DMS53 (cell line): Measurements from ENCODE around the gene DEDD2.

Source experiments
- DNase-seq: peaks from one replicate; lab custom pipeline; 2025; lab: John Stamatoyannopoulos, UW

Gene DEDD2

DNA sequence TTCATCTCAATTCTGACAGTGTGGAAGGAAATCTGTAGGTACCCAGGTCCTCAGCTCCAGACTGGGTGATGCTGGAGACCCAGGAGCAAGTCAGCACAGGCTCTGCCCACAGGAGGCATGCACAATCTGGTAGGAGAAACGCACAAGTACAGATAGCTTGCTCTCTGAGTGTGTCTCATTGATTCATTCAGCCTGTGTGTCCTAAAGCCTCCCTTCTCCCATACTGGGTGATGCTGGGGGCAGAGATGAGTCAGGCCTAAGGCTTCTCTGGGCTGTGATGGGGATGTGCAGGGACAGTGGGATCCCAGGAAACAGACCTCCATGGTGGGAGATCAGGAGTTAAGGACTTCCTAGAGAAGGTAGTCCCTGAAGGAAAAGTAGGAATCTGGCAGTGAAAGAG lies 9.4 kb upstream of the DEDD2 start:
- no peak for DNase-seq

DNA sequence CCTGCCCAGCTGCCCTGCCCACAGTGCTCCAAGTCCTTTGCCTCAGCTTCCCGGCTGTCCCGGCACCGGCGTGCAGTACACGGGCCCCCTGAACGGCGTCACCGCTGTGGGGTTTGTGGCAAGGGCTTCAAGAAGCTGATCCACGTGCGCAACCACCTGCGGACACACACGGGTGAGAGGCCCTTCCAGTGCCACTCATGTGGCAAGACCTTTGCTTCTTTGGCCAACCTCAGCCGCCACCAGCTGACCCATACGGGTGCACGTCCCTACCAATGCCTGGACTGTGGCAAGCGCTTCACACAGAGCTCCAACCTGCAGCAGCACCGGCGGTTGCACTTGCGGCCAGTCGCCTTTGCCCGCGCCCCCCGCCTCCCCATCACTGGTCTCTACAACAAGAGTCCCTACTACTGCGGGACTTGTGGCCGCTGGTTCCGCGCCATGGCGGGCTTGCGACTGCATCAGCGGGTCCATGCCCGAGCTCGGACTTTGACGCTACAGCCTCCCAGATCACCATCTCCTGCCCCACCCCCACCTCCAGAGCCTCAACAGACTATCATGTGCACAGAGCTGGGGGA lies 8.3 kb upstream of the DEDD2 start:
- no peak for DNase-seq

DNA sequence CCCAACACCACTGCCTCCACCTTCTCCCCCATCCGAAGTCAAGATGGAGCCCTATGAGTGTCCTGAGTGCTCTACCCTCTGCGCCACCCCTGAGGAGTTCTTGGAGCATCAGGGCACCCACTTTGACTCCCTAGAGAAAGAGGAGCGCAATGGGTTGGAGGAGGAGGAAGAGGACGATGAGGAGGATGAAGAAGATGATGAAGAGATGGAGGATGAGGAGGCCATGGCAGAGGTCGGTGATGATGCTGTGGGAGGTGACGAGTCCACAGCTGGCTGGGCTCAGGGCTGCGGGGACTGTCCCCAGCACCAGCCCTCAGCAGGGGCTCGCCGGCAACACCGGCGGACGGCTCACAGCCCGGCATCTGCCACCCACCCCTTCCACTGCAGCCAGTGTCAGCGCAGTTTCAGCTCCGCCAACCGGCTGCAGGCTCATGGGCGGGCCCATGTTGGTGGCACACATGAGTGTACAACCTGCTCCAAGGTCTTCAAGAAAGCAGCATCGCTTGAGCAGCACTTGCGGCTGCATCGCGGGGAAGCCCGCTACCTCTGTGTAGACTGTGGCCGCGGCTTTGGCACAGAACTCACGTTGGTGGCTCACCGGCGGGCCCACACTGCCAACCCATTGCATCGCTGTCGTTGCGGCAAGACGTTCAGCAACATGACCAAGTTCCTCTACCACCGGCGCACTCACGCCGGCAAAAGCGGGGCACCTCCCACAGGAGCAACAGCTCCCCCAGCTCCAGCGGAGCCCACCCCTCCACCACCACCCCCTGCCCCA lies 7.7 kb upstream of the DEDD2 start:
- DNase-seq, result no peak

DNA sequence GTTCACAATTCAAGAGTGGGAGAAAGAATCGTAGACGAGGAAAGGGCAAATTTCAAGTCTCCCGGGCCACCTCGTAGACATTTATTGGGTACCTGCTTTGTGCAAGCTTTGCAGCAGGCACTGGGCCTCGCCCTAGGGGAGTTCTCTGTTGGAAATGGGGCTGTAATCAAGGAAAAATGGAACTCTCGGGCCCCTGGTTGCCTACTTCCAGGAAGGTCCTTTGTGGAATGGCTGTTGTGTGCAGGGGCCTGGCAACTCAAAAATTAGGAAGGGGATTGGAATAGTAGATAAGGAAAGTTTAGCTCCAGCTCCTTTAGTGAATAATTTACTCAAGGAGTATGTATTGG lies 3.2 kb upstream of the DEDD2 start:
- no peak for DNase-seq

DNA sequence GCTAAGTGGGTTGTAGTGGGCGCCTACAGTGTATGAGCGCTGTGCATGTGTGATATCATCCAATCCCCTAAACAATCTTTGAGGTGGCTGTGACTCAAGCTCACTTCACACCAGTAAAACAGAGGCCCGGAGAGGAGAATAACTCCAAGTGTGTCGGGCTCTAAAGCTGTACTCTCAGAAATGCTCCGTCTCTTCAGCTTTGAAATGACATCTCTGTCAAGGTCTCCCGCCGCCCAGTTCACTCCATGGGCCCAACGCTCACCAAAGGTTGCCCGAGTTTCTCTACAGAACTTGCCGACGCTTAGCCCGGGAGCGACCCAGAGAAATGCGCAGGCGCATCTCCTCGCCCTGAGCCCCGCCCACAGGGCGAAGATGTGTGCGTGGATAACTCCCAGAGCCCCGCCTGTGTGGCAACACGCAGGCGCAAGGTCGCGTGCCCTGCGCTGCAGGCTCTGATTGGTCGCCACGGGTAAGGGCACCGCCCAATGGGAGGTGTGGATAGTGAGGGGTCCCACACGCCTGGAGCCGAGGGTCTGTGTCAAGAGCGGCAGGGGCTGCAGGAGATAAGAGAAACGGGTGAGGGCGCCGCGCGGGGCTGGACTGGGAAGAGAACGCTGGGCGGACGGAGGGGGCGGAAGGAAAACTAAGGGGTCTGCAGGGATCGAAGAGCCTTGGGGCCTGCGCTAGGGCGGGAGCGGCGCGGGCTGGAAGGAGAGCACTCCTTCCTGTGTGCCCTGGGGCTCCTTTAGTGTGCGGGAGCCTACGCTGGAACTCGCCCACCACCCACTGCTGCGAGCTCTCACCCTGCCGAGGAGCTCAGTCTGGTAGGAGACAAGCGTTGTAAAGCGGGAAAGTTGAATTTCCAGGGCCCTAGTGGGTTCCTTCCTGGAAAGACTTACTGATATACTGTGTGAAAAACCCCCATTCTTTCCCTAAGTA lies 2.6 kb upstream of the DEDD2 start, which contains the start of gene ZNF526:
ZNF526 (plus strand) TSS at position 501 of the 939 bp plus-strand sequence. CDS start 4,092 bp downstream, outside the sequence.
- DNase-seq, result peak; percentile 99

DNA sequence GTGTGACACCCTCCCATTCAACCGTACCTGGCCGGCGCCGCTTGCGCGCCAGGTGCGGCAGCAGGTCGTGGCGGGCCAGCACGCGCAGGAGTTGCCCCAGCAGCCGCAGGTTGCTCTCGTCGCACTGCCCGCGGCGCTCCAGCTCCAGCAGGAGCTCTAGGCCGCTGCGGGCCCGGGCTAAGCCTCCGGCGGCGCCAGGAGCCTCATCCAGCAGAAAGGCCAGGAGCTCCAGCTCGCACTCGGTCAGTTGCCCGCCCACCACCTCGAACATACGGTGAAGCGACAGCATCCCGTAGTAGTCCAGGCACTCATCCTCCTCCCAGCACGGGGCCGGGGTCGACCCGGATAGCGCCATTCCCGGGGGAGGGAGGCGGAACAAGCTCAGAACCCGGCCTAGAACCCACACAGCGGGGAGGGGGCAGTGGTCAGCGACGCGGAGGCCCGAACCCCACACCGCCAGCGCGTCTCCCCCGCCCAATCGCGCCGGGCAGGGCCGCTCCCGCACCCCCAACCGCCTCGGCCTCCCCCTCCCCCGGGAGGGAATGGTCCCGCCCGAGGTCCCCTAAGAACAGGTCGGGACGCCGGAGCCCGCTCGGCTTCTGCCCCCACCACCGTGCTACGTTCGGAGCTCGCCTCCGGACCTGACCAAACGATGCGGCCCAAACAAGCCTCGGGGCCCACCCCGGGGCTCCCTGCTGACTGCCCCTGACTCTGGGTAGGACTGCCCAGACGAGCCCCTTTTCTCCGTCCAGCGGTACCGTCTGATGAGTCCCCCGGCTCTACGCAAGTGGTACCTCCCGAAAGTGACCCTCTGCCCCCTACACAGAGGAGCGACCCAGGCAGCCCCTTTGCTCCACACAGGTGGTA lies 591 bp downstream of the DEDD2 start:
- DNase-seq, result peak; percentile 78

DNA sequence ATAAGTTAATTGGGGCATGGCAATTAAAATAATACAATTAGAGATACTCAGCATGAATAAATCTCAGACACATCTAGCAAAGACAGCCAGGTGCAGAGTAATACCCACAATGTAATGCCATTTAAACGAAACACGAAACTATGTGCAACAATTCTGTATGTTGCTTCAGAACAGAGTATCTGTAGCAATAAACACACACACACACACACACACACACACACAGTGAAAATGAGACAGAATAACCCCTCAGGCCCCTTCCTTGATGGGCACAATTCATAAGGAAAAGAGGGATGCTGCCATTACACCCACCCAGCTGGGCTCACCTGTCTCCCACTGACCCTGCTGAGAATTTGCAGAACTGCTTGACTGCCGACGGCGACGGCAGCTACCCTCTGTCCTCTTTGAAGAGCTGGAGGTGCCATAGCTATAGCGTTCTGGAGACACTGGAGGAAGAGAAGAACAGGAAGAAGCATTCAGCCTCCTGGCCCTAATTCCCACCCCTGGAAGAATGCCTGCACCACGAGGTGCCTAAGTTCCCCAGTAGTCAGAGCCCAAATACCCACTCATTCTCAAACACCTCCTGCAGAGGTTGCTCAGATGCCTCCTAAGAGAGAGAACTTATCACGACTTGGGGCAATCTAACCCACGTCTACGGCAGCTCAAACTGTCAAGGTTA lies 2.5 kb downstream of the DEDD2 start:
- no peak for DNase-seq

DNA sequence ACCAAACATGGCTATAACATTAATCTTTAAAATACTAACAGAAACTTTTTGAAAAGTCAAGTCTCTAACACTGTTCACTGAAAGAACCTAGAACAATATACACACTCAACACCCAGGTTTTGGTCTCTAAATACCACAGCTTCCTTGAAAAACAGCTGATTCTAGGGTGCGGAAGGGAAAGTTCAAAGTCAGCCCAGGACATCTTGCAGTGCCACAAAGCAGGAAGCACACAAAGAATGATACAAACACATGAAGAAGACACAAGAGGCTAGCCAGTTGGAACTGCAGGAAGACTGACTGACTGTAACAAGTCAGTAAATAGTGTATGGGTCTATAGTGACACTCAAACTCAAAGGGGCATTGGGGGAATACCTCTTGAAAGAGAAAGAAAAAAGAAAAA lies 4.6 kb downstream of the DEDD2 start:
- DNase-seq, result no peak

DNA sequence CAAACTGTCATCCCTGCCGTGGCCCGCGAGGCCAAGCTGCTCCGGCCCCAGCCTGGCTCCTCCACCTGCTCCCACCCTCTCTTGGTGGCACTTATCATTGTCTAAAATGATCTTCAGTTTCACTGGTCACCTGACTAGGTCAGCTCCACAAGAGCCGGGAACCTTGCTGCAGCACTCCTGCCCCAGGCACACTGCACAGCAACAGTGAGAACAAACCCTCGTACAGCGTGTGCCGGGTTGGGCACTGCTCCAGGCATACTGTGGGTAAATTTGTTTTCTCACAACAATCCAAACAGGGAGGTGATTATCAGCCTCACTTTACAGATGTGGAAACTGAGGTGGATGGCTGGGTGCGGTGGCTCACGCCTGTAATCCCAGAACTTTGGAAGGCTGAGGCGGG lies 8.9 kb downstream of the DEDD2 start:
- DNase-seq, result no peak

DNA sequence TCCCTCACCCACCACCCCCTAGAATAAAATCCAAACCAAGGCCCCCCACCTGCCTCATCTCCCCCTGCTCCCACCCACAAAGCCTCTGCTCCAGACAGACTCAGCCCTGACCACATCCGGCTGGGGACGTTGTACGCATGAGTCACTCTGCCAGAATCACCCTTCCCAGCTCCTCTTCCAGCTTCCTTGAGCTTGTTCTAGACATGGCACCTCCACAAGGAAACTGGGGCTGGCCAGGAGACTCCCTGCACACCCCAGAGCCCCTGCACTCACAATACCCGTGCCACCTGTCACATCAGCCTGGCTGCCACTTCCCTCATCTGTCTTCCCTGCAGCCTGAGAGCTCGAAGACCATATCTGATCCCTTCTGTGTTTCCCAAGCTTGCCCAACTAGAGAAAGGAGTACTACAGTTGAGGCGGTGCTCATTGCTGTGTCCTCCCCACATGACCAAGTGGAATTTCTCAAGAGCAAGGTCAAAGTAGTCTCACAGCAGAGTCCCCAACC lies 9.7 kb downstream of the DEDD2 start:
- no peak for DNase-seq

DNA sequence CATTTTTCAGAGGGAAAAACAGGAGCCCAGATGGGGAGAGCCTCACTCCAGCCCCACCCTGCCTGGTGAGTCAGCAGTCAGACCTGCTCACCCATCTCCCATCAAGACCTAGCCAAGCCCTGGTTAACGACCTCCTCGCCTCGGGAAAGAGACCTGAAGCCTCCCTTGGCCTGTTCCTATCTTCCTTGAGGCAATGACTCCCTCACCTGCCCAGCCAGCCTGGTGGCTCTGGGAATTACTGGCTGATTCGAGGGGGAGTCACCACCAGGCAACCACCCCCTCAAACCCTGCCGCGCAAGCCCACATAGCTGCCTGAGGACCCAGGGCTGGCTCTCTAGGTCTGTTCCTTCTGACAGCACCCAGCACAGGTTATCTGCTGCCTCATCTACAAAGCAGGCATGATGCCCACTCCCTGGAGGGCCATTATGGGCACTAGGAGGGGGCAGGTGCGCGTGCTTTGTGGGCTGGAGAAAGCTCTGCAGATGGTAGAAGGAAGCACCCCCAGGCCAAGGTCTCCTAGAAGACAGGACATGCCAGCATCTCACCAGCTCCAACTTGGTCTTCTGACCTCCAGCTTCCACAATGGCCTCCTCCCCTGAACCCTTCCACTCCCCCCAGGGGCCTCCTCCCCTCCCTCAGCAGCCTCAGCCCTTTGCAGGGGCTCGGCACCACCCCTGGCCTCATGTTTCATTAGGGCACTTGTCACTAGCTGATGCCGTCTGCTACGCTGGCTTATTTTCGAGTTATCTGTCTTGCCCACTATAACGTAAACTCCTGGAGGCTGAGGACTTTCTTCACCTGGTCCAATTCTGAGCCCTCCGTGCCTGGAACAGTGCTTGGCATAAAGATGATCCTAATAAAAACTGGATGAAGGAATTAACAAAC lies 10.4 kb downstream of the DEDD2 start:
- DNase-seq, result no peak

DNA sequence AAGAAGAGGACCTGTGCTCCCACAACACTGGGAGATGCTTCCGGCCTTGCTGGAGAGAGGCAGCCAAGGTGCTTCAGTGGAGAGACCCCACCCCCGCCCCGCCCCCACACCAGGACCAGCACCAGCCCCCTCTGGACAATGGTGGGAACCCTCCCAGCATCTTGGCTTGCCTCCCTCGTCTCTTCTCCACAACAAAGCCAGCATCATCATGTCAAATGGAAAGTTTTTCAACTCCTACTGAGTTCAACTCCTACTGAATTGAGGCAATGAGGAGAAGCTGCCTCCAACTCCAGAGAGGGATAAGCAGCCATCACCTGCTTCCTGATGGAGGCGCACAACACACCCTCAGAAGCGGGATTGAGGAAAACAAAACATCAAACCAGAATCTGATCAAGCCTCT lies 12.8 kb downstream of the DEDD2 start:
- DNase-seq, result no peak

DNA sequence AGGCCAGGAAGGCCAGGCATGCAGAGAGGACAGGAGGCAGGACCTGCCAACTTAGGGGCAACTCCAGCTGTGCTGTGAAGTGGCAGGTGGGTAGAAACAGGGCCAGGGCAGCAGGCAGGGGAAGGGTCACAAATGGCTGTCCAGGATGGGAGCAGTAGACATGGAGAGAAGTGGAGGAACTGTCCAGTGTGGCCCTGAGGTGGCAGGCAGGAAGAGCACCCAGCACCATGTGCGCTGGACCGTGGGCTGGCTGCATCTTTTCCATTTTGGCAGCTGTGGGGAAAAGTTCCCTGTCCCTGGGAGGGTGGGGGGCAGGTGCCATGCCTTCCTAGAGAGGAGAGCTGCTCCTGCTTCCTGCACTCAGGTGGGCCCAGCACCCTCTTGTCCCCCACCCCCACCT lies 13.8 kb downstream of the DEDD2 start:
- DNase-seq, result no peak

DNA sequence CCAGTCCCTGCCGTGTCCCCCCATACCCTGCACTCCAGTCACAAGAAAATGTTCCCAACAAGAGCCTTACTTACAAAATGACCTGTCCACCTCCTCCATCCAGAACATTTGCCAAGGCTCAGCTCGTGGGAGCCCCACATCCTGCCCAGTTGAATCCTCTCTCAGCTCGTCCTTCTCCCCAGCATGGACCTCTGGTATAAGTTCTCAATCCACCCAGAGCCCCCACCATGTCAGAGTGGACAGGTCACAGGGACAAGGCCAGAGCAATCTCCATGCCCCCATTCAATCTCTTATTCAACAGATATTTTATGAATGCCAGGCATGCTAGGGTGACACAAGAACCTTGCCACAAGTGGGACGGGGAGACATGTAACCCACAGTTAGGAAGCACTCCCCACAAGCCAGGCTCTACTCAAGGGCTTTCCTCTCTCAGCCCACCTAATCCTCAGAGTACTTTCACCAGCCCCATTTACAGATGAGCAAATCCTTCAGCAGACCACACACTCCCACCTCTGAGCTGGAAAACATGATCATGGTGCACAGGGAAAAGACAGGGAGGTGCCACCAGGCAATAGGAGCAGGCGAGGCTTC lies 15.1 kb downstream of the DEDD2 start:
- DNase-seq, result no peak

DNA sequence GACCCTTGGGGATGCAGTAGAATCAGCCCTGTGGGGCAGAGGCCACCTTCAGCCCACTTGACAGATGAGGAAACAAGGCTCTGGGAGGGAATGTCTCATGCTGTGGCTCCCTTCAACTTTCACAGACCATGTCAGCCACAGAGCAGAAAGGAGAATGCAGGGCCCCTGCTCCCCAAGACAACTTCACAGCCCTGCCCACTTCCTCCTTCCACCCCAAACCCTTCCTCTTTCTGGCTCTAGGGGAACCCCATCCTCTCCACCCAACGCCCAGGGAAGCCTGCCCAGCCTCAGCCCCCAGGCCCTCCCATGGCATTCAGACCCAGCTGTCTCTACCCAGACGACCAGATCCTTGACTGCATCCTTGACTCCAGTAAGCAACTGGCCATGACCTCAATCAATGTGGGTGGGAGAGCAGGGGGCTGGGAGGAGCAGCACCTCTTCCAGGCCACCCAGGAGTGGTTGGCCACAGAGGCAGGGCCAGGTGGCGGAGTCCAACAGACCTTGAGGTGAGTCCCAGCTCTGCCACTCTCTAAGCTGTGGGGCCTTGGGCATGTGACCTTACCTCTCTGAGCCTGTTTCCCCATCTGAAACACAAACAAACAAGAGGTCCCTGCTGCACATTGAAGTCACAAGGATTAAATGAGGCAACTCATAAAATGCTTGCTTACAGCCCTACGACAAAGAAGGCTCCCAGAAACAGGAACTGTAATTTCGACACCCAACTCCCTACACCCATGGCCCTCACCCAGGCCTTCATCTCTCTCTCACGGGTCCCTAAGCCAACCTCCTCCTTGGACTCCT lies 15.8 kb downstream of the DEDD2 start:
- DNase-seq, result no peak

DNA sequence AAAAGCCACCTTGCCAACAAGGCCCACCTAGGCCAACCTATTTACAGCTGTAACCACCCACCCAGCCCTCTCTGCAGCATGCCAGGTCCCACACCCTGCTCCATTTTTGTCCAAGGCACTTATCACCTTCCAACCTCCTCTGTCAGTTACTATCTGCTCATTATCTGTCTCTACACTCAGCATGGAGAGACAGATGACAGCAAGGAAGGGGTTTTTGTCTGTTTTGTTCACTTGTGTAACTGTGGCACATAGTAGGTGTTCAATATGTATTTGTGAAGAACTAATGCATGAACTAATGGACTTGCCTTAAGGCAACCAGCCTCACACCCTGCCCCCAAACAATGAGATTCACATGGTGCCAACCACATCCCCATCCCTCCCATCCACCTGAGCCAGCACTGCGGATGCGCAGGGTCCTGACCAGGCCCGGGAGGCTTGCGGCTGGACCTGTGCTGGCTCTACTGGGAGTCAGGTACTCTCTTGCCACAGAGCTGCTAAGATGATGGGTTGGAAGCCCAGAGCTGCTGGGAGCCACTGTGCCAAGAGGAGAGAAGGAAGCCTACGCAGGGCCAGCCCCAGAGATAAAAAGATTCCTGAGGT lies 17.3 kb downstream of the DEDD2 start:
- no peak for DNase-seq

DNA sequence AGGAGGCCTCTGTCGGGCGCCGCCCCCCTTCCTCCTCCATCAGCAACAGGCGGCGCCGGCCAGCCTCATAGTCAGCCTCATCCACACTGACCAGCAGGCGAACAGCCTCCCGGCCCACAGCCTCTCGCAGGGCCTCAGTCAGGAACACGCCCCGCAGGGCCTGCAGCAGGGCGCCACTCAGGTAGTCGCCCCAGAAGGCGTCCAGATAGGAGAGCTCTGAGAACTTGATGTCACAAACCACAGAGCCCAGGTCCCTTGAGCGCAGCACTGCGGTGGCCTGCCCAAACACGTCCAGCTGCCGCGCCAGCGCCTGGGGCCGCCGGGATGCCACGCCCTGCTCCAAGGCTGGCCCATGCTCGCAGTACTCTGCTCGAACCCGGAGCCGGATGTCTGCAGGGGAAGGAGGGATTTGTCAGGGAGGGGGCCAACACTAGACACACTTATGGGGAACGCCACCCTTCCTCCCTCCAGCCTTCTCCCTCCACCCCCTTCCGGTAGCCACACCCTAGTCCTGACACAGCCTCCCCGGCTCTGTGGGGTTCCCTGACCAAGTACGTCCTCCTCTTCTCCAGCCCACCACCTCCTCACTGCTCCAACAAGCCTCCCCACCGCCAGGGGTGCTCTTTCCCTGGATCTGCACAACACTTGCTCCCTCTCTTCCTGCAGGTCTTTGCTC lies 17.9 kb downstream of the DEDD2 start:
- no peak for DNase-seq
